B cell (primary cell): ENCODE data around the gene ACTR1B. TPM values are rescaled to one million over a fixed set of nuclear protein-coding genes. Genes with fewer than 3 reads are reported as not detected.

Experiments
- ATAC-seq: fragments of 200-7000 bp; cut with Tn5 transposase; one replicate; pipeline ENCODE4 v1.10.0; 2021; ENCODE audit warnings: low read depth, mild to moderate bottlenecking, moderate number of reproducible peaks, moderate library complexity
- CTCF ChIA-PET: fragments of 350-600 bp; sonication (Branson Sonifier 250); formaldehyde crosslinking; loops from one replicate; lab custom pipeline; 2021; ENCODE audit warnings: antibody characterized with exemption, inconsistent platforms; lab: Charles Lee
- POLR2A ChIA-PET: fragments of 350-600 bp; sonication (Branson Sonifier 250); formaldehyde crosslinking; loops from one replicate; lab custom pipeline; 2021; ENCODE audit warnings: antibody characterized with exemption; lab: Charles Lee
- DNase-seq: peaks from one replicate; pipeline ENCODE4 v3.0.0; 2013
- H2AFZ ChIP-seq: 2 replicates; pipeline ENCODE4 v1.6.1; 2012; ENCODE audit warnings: mild to moderate bottlenecking, low read depth, low read length; ENCODE audit not compliant: insufficient read depth, poor library complexity, severe bottlenecking
- H3K27ac ChIP-seq, 2 donors: 1 replicate in 1 of 2; 2 replicates in 1 of 2; pipeline ENCODE4 v1.5.1; 2012 to 2013; ENCODE audit warnings: low read length in 2 of 2, mild to moderate bottlenecking in 2 of 2, moderate library complexity in 1 of 2
- H3K27me3 ChIP-seq, 4 experiments: fragments of 200-600 bp in 1 of 4; sonication (generic) in 1 of 4; replicated peaks in 1 of 4; 1 replicate in 2 of 4; 2 replicates in 2 of 4; pipeline versions ENCODE4 v1.6.1 to v1.7.0; 2013 to 2016; ENCODE audit warnings: low read length in 3 of 4, mild to moderate bottlenecking in 2 of 4, mixed read lengths in 1 of 4, moderate library complexity in 1 of 4; ENCODE audit not compliant: insufficient read depth in 4 of 4, control insufficient read depth in 3 of 4; ENCODE audit errors: control extremely low read depth in 1 of 4
- H3K36me3 ChIP-seq, 2 experiments: replicated peaks in 1 of 2; 1 replicate in 1 of 2; 2 replicates in 1 of 2; pipeline versions ENCODE4 v1.6.1 to v1.7.1; 2013; ENCODE audit warnings: low read length in 1 of 2; ENCODE audit not compliant: insufficient read depth in 2 of 2, control insufficient read depth in 1 of 2; ENCODE audit errors: control extremely low read depth in 1 of 2, extremely low read depth in 1 of 2
- H3K4me1 ChIP-seq, 2 donors: fragments of 200-600 bp in 1 of 2; sonication (generic) in 1 of 2; 1 replicate in 1 of 2; 2 replicates in 1 of 2; pipeline versions ENCODE4 v1.5.1 to v1.6.1; 2013 to 2017; ENCODE audit warnings: low read length in 2 of 2; ENCODE audit not compliant: control insufficient read depth in 2 of 2, insufficient read depth in 2 of 2
- H3K4me2 ChIP-seq: replicated peaks from 2 replicates; pipeline ENCODE3; 2012; ENCODE audit warnings: mild to moderate bottlenecking, low read depth, low read length; ENCODE audit not compliant: poor library complexity, severe bottlenecking
- H3K4me3 ChIP-seq, 5 experiments: fragments of 200-600 bp in 1 of 5; sonication (generic) in 1 of 5; 1 replicate in 3 of 5; 2 replicates in 2 of 5; pipeline versions ENCODE4 v1.5.1 to v1.7.0; 2011 to 2016; ENCODE audit warnings: low read length in 4 of 5, mild to moderate bottlenecking in 4 of 5, low read depth in 2 of 5, control low read depth in 1 of 5, moderate library complexity in 1 of 5; ENCODE audit not compliant: insufficient read depth in 1 of 5; ENCODE audit errors: control extremely low read depth in 1 of 5, extremely low read depth in 1 of 5
- H3K79me2 ChIP-seq: fragments of 200-600 bp; sonication (generic); one replicate; pipeline ENCODE4 v1.6.0; 2016; ENCODE audit warnings: low read length; ENCODE audit not compliant: control insufficient read depth, insufficient read depth
- H3K9ac ChIP-seq: fragments of 200-600 bp; sonication (generic); 2 replicates; pipeline ENCODE4 v1.6.1; 2017; ENCODE audit warnings: mild to moderate bottlenecking, low read length, moderate library complexity
- H3K9me3 ChIP-seq, 3 donors: one replicate each; pipeline versions ENCODE4 v1.6.1 to v1.7.1; 2013; ENCODE audit warnings: low read length in 2 of 3; ENCODE audit not compliant: control insufficient read depth in 2 of 3, insufficient read depth in 1 of 3; ENCODE audit errors: control extremely low read depth in 1 of 3
- H4K20me1 ChIP-seq: 2 replicates; pipeline ENCODE4 v1.6.0; 2012; ENCODE audit warnings: mild to moderate bottlenecking, low read length; ENCODE audit not compliant: insufficient read depth, control insufficient read depth, poor library complexity, severe bottlenecking
- H3K27ac Mint-ChIP-seq: one replicate; pipeline ENCODE4 v1.8.0; 2021; ENCODE audit warnings: mixed read lengths
- H3K27me3 Mint-ChIP-seq: one replicate; pipeline ENCODE4 v1.8.0; 2021; ENCODE audit warnings: mixed read lengths
- H3K4me1 Mint-ChIP-seq: one replicate; pipeline ENCODE4 v1.8.0; 2021; ENCODE audit warnings: mixed read lengths
- H3K4me3 Mint-ChIP-seq: one replicate; pipeline ENCODE4 v1.8.0; 2021; ENCODE audit warnings: mixed read lengths
- H3K9me3 Mint-ChIP-seq: one replicate; pipeline ENCODE4 v1.8.0; 2022; ENCODE audit warnings: mixed read lengths; ENCODE audit not compliant: insufficient read depth
- CTCF ChIP-seq: fragments of 200-600 bp; IDR thresholded peaks from one replicate; pipeline ENCODE4 v1.8.0; 2022; ENCODE audit warnings: antibody characterized with exemption, mild to moderate bottlenecking
- EZH2 ChIP-seq: IDR thresholded peaks from 2 replicates; pipeline ENCODE4 v1.6.1; 2012; ENCODE audit warnings: borderline replicate concordance, low read depth, mild to moderate bottlenecking, moderate library complexity, low read length; ENCODE audit not compliant: insufficient read depth, poor library complexity, severe bottlenecking
- WGBS: methylation state at CpG from one replicate; pipeline ENCODE4 v1.1.5; 2013; ENCODE audit warnings: missing lambda C conversion rate; ENCODE audit not compliant: insufficient coverage; 5-methylcytosine and 5-hydroxymethylcytosine counted together
- intact Hi-C: fragments of 100-400 bp; cut with micrococcal nuclease; formaldehyde crosslinking; loops from one replicate; pipeline ENCODE4 v1.10.0; 2022
- polyA plus RNA-seq: library from polyadenylated mRNA; depleted of rRNA; stranded (reverse); fragments of >200 nt; gene quantifications from 2 replicates; pipeline ENCODE4 v1.2.3, GENCODE V29; 2012
- total RNA-seq, 2 donors: library from RNA; stranded (reverse); fragments of 120-200 nt in 1 of 2; gene quantifications; 1 replicate in 1 of 2; 2 replicates in 1 of 2; pipeline versions ENCODE4 v1.2.3 to v1.2.4, GENCODE V29; 2013 to 2022

The ACTR1B gene
- total and polyA plus RNA-seq, 2 donors (not counting 1 experiment from before 2014, with no cell fraction given) = 69.0 to 143 TPM

DNA sequence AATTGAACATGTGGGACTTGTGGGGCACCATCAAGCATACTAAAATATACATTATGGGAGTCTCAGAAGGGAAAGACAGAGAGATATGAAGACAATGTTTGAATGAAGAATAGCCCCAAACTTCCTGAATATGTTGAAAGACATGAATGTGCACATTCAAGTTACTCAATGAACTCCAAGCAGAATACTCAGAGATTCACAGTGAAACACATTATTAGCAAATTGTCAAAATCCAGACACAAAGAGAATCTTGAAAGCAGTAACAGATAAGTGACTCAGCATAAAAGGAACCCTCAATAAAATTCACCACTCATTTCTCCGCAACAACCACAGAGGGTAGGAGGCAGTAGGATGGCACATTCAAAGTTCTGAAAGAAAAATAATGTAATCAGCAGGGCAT, 14.5 kb upstream of the ACTR1B start:
- Mint-ChIP-seq H3K4me1 (peaks cover 2% of the 10 kb centered on the region), H3K27ac (no peak overlapping the region), H3K4me3 (no peak overlapping the region), H3K27me3 (no peaks in the 10 kb centered on the region), H3K9me3 (no peaks in the 10 kb centered on the region)
- DNase-seq (no peak), ATAC-seq (no peak)
- H3K4me2 ChIP-seq = no peak overlapping the region
- H3K27me3 ChIP-seq = no peaks in the 10 kb centered on the region
- no peak overlapping the region for H3K27ac ChIP-seq
- intact Hi-C loops = no loop called here
- POLR2A ChIA-PET = no interaction called here
- no peaks in the 10 kb centered on the region for H3K36me3 ChIP-seq
- H4K20me1 ChIP-seq = no peaks in the 10 kb centered on the region
- H3K9me3 ChIP-seq = peaks cover 0 to 5% (median 0%) of the 10 kb centered on the region in 3 donors
- no peak overlapping the region for H2AFZ ChIP-seq
- no peaks in the 10 kb centered on the region for H3K79me2 ChIP-seq
- no peak overlapping the region for H3K4me3 ChIP-seq
- whole genome bisulfite sequencing = no CpG with 5 or more reads among the region's 1 CpG
- peaks cover 0 to 5% of the 10 kb centered on the region in 2 donors for H3K4me1 ChIP-seq
- CTCF ChIA-PET = interaction anchor here (0.7 kb wide), 1 partner anchor 1150 kb away, joined by 4 read pairs; no protein-coding TSS in a partner anchor
- no peak overlapping the region for H3K9ac ChIP-seq
- TF ChIP-seq EZH2 (no peak), CTCF (no peak)

DNA sequence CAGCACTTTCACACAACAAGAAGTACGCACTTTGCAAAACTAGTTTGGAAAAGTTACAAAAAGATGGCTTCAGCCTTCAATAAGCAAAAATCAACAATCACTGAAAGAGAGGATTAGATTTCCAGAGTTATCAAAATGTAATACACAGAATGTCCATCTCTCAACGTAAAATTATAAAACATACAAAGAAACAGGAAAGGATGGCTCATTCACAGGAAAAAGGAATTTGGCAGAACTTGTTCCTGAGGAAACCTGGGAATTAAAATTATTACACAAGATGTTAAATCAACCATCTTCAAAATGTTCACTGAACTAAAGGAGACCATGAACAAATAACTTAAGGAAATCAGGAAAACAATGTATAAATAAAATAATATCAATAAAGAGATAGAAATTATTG, 13.6 kb upstream of the ACTR1B start:
- no peak for DNase-seq
- H3K4me1 ChIP-seq = peaks cover 0 to 5% of the 10 kb centered on the region in 2 donors
- H3K9me3 ChIP-seq = peaks cover 0 to 5% (median 0%) of the 10 kb centered on the region in 3 donors
- no peak overlapping the region for H3K9ac ChIP-seq
- Mint-ChIP-seq H3K4me3 (no peak overlapping the region), H3K27me3 (no peaks in the 10 kb centered on the region), H3K4me1 (peaks cover 2% of the 10 kb centered on the region), H3K9me3 (no peaks in the 10 kb centered on the region), H3K27ac (no peak overlapping the region)
- H4K20me1 ChIP-seq = no peaks in the 10 kb centered on the region
- H2AFZ ChIP-seq = no peak overlapping the region
- no peaks in the 10 kb centered on the region for H3K27me3 ChIP-seq
- no peak overlapping the region for H3K27ac ChIP-seq
- no peak overlapping the region for H3K4me2 ChIP-seq
- H3K36me3 ChIP-seq = no peaks in the 10 kb centered on the region
- TF ChIP-seq EZH2 (no peak), CTCF (no peak)
- no peaks in the 10 kb centered on the region for H3K79me2 ChIP-seq
- ChIA-PET CTCF (interaction anchor here (0.7 to 1.6 kb wide), 2 partner anchors 20 to 1149 kb away, joined by 4 to 5 read pairs; no protein-coding TSS in a partner anchor), POLR2A (no interaction called here)
- ATAC-seq = no peak
- intact Hi-C loops = no loop called here
- H3K4me3 ChIP-seq = no peak overlapping the region
- no CpG with 5 or more reads among the region's 2 CpGs for WGBS
